ENCODE measurements around the gene SLC35F6.
"Not testable (repeated sequence)": the region's sequence is repeated elsewhere in the genome, so short reads cannot be mapped to it uniquely, and the experiment has no call there.

GRCh38 chr2:26760991-26761390 lies 3.1 kb upstream of the SLC35F6 start:
- not testable (repeated sequence) for TF ChIP-seq CTCF (IDR thresholded peaks at IDR 0.05); ZFX (IDR thresholded peaks at IDR 0.05; ENCODE audit: borderline replicate concordance)

All from 22Rv1 (cell line).